A549 treated with ZK216348 at 1 μM for 4 hours (cell line): Measurements from ENCODE around the gene CAMK2A. TPM values are rescaled to one million over a fixed set of nuclear protein-coding genes. Genes with fewer than 3 reads are reported as not detected.

Experiments
- total RNA-seq: library from RNA; stranded (reverse); fragments of 200-300 nt; extraction: Qiagen RNA extraction; gene quantifications from 5 replicates; pipeline ENCODE4 v1.2.3, GENCODE V29; 2022; ENCODE audit warnings: low read depth

CAMK2A gene
- total RNA-seq: 0.69 to 1.1 TPM (median 0.98 TPM) in 5 replicates

GRCh38 chr5:150289551-150290390 lies at the start of gene CAMK2A:
TSS of gene CAMK2A (minus strand) at chr5:150289773. CDS start at chr5:150289625, 148 bp downstream.

DNA sequence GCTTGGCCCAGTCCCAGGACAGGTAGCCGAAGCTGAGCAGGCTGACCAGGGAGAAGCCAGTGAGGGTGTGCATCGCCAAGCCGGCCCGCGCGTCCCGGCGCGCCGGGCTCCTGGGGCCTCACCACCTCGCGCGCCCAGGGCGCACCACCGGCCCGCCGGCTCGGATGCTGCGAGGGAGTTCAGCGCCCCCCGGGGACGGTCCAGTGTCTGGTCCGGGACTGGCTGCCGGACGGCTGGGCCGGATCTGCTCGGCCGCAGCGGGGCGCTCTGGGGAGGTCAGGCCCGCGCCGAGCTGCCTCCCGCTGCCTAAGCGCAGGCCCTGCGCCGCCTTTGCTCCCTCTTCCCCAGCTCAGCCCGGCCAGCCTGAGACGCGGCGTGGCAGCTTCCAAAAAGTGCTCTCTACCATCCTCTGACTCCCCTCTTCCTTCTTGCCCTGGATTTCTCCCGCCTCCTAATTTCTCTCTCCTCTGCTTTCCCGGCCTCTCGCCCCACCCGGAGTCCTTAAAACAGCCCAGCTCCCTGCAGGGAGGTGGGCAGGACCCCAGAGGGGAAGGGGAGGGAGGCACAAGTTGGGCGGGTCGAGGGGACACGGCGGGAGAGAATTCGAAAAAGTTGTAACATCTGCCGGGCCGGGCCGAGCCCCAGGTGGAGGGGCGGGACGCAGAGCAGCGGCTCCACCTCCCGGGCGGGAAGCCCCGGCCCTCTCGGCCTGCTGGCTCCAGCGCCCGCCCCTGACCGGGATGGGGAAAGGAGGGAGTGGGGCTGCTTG lies 12.9 kb upstream of the CAMK2A start, which contains the start of gene ARSI:
TSS of gene ARSI (minus strand) at position 605 of the 769 bp plus-strand sequence. CDS start at position 73, 532 bp downstream.

DNA sequence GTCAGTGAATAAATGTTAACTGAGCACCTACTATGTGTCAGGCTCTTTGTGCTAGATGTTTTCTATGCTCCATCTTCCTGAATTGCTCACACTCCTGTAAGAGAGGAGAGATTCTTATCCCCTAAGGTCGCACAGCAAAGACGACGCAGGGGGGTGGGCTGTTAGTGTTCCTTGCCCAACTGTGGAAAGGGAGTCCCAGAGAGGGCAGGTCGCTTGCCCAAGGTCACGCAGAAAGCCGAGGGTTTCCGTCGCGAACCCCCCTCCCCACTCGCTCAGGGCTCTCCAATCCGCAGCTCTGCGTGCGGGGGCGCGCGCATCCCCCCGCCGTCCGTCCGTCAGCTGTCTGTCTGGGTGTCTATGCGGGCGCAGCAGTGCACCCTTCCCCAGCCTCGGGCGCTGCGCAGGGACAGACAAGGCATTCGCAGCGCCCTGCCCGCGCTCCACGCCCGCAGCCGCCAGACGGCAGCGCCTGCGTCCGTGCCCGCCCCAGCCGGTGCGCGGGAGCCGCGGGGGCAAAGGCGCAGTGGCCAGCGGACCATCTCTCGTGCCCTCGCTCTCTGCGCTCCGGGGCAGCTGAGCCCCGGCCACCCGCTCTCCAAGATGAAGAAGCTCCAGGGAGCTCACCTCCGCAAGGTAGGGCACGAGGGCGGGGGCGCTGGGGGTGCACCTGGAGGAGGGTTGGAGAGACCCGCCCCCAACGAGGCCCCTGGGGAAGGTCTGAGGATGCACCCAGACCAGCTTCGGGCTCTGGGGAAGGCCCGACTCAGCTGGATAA lies 99.7 kb downstream of the CAMK2A start, which contains the start of gene SLC6A7:
TSS of gene SLC6A7 (plus strand) at position 335 of the 775 bp plus-strand sequence. CDS start at position 601, 266 bp downstream.

Other genes with a start within 250 kb of the CAMK2A start
- gene CSF1R, start 203.2 kb downstream of the CAMK2A start, total RNA-seq: 0.06 to 0.33 TPM (median 0.15 TPM) in 4 of 5 replicates, not detected in the other
- gene PDGFRB, start 133.9 kb downstream of the CAMK2A start, total RNA-seq: 0.13 to 1.0 TPM (median 0.47 TPM) in 5 replicates
- gene CDX1, start 123.0 kb downstream of the CAMK2A start, total RNA-seq: not detected in 5 replicates
- gene SLC6A7, start 99.7 kb downstream of the CAMK2A start, total RNA-seq: 0.04 TPM in 2 of 5 replicates, not detected in the others
- 22.1 to 46.5 TPM (median 38.3 TPM) in 5 replicates for gene ARSI, start 13.1 kb upstream of the CAMK2A start, total RNA-seq
- gene TCOF1, start 67.9 kb upstream of the CAMK2A start, total RNA-seq: 67.9 to 86.5 TPM (median 85.0 TPM) in 5 replicates
- gene CD74, start 123.1 kb upstream of the CAMK2A start, total RNA-seq: not detected in 5 replicates
- gene RPS14, start 160.0 kb upstream of the CAMK2A start, total RNA-seq: 2,266 to 2,948 TPM (median 2,887 TPM) in 5 replicates
- 40.4 to 72.8 TPM (median 62.6 TPM) in 5 replicates for gene NDST1, start 218.4 kb upstream of the CAMK2A start, total RNA-seq